ENCODE measurements around the gene VAV2. TPM values are rescaled to one million over a fixed set of nuclear protein-coding genes. Genes with fewer than 3 reads are reported as not detected.

VAV2 gene
- total RNA-seq, 1 donor from 2014 or later, result 61.9 TPM

DNA sequence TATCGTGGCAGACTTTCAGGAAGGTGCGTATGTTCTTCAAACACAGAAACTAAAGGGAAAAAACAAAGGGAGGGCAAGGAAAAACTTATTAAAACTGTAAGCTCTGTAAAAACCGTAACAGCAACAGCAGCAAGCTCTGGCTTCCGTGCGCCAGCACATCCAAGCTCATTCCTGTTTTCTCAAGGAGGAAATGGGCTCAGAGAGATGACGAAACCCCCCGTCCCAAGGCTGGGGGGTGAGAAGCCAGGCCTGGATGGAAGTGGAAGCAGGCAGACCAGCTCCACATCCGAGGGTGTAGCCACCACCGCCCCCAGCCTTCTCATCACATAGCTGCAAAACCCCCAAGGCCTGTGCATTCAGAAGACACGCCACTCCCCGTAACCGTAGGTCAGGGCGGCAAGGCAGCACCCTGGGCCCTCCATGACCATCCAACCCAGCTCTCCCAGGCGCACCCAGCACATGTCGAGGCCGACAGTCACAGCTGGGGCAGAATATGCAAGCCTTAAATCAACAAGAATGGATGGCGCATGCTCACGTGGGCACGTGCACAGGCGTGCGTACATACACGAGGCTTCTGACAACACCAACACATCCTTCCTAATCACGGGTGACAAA lies 52.8 kb downstream of the VAV2 start:
- peaks cover 3% of the 10 kb centered on the region for H3K36me3 Mint-ChIP-seq
- DNase-seq (ENCODE audit: low spot score in 2 of 2, unreplicated experiment in 2 of 2), result no peak
- H3K4me1 Mint-ChIP-seq, result peaks cover 18% of the 10 kb centered on the region

DNA sequence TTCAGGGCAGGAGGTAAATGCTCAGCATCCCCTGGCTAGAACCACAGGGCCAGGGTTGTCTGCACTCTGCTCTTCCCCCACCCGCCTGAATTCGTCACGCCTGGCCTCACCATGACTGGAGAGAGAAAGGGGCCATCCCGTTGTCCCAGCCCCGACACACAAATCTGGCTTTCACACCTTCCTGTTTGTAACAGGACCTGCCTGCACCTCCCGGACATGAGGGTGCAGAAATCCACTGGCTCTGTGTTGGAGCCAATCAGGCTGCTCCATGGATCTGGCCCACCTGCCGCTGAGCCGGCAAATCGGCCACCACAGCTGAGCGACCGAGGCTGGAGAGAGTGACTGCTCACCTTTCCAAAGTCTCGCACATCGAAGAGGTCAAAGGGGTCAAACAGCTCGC lies 53.4 kb downstream of the VAV2 start:
- DNase-seq (ENCODE audit: low spot score in 2 of 2, unreplicated experiment in 2 of 2), result no peak
- TF ChIP-seq, protein P1, sequence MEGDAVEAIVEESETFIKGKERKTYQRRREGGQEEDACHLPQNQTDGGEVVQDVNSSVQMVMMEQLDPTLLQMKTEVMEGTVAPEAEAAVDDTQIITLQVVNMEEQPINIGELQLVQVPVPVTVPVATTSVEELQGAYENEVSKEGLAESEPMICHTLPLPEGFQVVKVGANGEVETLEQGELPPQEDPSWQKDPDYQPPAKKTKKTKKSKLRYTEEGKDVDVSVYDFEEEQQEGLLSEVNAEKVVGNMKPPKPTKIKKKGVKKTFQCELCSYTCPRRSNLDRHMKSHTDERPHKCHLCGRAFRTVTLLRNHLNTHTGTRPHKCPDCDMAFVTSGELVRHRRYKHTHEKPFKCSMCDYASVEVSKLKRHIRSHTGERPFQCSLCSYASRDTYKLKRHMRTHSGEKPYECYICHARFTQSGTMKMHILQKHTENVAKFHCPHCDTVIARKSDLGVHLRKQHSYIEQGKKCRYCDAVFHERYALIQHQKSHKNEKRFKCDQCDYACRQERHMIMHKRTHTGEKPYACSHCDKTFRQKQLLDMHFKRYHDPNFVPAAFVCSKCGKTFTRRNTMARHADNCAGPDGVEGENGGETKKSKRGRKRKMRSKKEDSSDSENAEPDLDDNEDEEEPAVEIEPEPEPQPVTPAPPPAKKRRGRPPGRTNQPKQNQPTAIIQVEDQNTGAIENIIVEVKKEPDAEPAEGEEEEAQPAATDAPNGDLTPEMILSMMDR (IDR thresholded peaks at IDR 0.05; ENCODE audit: unreplicated experiment), result no peak
- Mint-ChIP-seq H3K4me1 (peaks cover 18% of the 10 kb centered on the region), H3K4me3 (no peak overlapping the region), H3K9me3 (no peaks in the 10 kb centered on the region), H3K36me3 (peaks cover 7% of the 10 kb centered on the region), H3K27ac (no peak overlapping the region), H3K27me3 (ENCODE audit: low read depth) (no peaks in the 10 kb centered on the region)

More for the DNA sequence above, 52.8 kb downstream of the VAV2 start:
- Mint-ChIP-seq H3K27me3 (ENCODE audit: low read depth) (no peaks in the 10 kb centered on the region), H3K27ac (peak overlapping the region; percentile 66), H3K9me3 (no peaks in the 10 kb centered on the region), H3K4me3 (no peak overlapping the region)
- TF ChIP-seq, protein P1 (IDR thresholded peaks at IDR 0.05; ENCODE audit: unreplicated experiment), result no peak

DNA sequence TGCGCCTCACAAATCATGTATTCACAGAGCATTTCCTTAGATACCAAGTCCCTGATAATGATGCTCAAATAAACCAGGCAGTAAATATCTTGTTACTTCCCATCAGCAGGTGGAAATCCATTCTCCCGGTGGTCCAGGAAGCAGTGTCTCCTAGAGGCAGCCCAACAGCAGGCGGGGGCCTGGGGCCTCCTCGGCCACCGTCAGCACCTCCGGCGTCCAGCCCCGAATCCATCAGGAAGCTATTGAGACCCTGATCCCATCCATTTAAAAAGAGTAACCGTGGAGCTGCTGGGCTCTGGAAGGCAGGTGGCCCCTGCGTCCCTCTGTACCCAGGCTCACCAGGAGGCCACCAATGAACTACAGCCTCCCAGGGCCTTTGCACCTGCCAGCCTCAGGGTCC lies 54.0 kb downstream of the VAV2 start:
- no peaks in the 10 kb centered on the region for H3K27me3 Mint-ChIP-seq (ENCODE audit: low read depth)
- peaks cover 18% of the 10 kb centered on the region for H3K4me1 Mint-ChIP-seq
- no peak for DNase-seq (ENCODE audit: low spot score in 2 of 2, unreplicated experiment in 2 of 2)
- H3K27ac Mint-ChIP-seq, result peak overlapping the region; percentile 13
- peaks cover 14% of the 10 kb centered on the region for H3K36me3 Mint-ChIP-seq
- TF ChIP-seq, protein P1 (IDR thresholded peaks at IDR 0.05; ENCODE audit: unreplicated experiment), result no peak
- no peak overlapping the region for H3K4me3 Mint-ChIP-seq
- peaks cover 5% of the 10 kb centered on the region for H3K9me3 Mint-ChIP-seq

DNA sequence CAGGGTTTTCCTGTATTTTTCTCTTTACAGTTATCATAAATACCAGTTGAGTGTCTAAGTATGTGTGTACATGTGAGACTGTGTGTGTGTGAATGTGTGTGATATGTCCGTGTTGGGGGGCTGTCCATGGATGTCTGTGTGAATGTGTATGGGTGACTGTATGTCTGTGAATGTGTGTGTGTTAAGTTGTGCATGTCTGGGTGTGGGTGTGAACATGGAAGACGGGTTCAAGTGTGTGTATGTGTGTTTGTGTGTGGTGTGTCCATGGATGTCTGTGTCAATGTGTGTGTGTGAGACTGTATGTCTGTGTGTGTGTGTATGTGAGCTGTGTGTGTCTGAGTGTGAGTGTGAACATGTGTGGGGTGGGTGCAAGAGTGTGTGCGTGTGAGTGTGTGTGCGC lies 55.0 kb downstream of the VAV2 start:
- H3K27ac Mint-ChIP-seq, result no peak overlapping the region
- DNase-seq (ENCODE audit: low spot score in 2 of 2, unreplicated experiment in 2 of 2), result no peak
- H3K4me1 Mint-ChIP-seq, result peaks cover 21% of the 10 kb centered on the region
- H3K4me3 Mint-ChIP-seq, result no peak overlapping the region
- H3K36me3 Mint-ChIP-seq, result peaks cover 14% of the 10 kb centered on the region
- H3K9me3 Mint-ChIP-seq, result peaks cover 5% of the 10 kb centered on the region
- TF ChIP-seq, protein P1 (IDR thresholded peaks at IDR 0.05; ENCODE audit: unreplicated experiment), result no peak
- H3K27me3 Mint-ChIP-seq (ENCODE audit: low read depth), result no peaks in the 10 kb centered on the region

DNA sequence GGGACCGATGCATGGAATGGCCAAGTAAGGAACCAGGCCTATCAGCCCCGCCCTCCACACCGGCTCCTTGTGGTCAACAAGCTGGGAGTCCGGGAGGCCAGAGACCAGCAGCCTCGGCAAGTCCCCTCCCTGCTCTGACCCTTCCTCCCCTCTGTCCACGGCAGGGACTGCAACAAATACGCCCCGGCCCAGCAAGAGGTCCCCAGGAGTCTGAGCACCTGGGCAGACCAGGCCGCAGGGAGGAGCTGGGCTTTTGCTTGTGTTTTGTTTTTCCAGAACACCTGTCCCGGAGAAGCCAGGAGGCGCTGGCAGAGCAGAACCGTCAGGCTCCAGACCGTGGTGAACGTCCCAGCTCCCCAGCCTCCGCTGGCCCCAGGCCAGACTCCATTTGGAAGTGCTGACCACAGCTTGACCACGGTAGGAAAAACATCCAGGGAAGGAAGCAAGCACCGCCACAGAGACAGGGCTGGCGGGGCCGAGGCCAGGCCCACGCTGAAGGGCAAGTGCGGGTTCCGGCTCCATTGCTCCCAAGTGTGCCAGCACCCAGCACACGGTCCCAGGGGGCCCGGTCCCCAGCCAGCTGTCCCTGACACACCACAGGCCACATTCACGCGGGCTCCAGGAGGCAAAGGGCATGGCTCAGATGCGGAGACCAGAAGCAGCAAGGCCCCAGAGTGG lies 56.7 kb downstream of the VAV2 start:
- peaks cover 10% of the 10 kb centered on the region for H3K36me3 Mint-ChIP-seq
- no peak for DNase-seq (ENCODE audit: low spot score in 2 of 2, unreplicated experiment in 2 of 2)
- H3K9me3 Mint-ChIP-seq, result peaks cover 5% of the 10 kb centered on the region
- TF ChIP-seq, protein P1 (IDR thresholded peaks at IDR 0.05; ENCODE audit: unreplicated experiment), result no peak
- no peaks in the 10 kb centered on the region for H3K27me3 Mint-ChIP-seq (ENCODE audit: low read depth)
- H3K27ac Mint-ChIP-seq, result no peak overlapping the region
- H3K4me3 Mint-ChIP-seq, result no peak overlapping the region
- H3K4me1 Mint-ChIP-seq, result peaks cover 22% of the 10 kb centered on the region

Data from mesothelial cell of epicardium (in vitro differentiated cells).